Sigmoid colon (tissue), 7 donors: ENCODE results near the gene FADS3. TPM values are rescaled to one million over a fixed set of nuclear protein-coding genes. Genes with fewer than 3 reads are reported as not detected.

Source experiments
- DNase-seq: peaks from one replicate; pipeline ENCODE4 v3.0.0-alpha.2; 2019
- H3K27ac ChIP-seq, 4 donors: fragments of 200-600 bp; sonication (generic); one replicate each; pipeline ENCODE4 v1.5.1; 2016 to 2019; ENCODE audit warnings: mild to moderate bottlenecking in 1 of 4
- H3K27me3 ChIP-seq, 3 donors: fragments of 200-600 bp; sonication (generic); one replicate each; pipeline ENCODE4 v1.5.1; 2019; ENCODE audit warnings: mild to moderate bottlenecking in 1 of 3
- H3K36me3 ChIP-seq, 4 donors: fragments of 200-600 bp; sonication (generic); one replicate each; pipeline ENCODE4 v1.5.1; 2016 to 2019
- H3K4me1 ChIP-seq, 4 donors: fragments of 200-600 bp; sonication (generic); one replicate each; pipeline ENCODE4 v1.5.1; 2017 to 2019
- H3K4me3 ChIP-seq, 4 donors: fragments of 200-600 bp; sonication (generic); one replicate each; pipeline ENCODE4 v1.5.1; 2017 to 2019; ENCODE audit warnings: mild to moderate bottlenecking in 2 of 4, moderate library complexity in 1 of 4
- H3K9me3 ChIP-seq, 4 donors: fragments of 200-600 bp in 3 of 4; sonication (generic) in 3 of 4; one replicate each; pipeline versions ENCODE4 v1.5.1 to v1.6.1; 2013 to 2019
- CTCF ChIP-seq, 4 experiments: fragments of 450-650 bp in 3 of 4; fragments of 200-600 bp in 1 of 4; IDR thresholded peaks; one replicate each; pipeline ENCODE4 v1.5.1; 2016 to 2019; ENCODE audit warnings: antibody characterized with exemption in 4 of 4, mild to moderate bottlenecking in 3 of 4, moderate library complexity in 2 of 4
- EP300 ChIP-seq, 4 donors: sonication (generic); formaldehyde crosslinking; IDR thresholded peaks; one replicate each; pipeline ENCODE4 v1.6.1; 2017; ENCODE audit warnings: antibody characterized with exemption in 4 of 4
- POLR2A ChIP-seq, 2 donors: fragments of 450-650 bp; IDR thresholded peaks; one replicate each; pipeline ENCODE4 v1.6.1; 2016; ENCODE audit warnings: antibody characterized with exemption in 2 of 2, mild to moderate bottlenecking in 2 of 2, moderate library complexity in 2 of 2
- POLR2AphosphoS5 ChIP-seq, 4 donors: sonication (generic); formaldehyde crosslinking; IDR thresholded peaks; one replicate each; pipeline ENCODE4 v1.6.1; 2017; ENCODE audit warnings: antibody characterized with exemption in 4 of 4
- WGBS, 2 donors: extraction: QIAGEN DNeasy Blood & Tissue Kit; methylation state at CpG; one replicate each; pipeline ENCODE4 v1.1.7; 2013; 5-methylcytosine and 5-hydroxymethylcytosine counted together
- intact Hi-C: fragments of 100-400 bp; cut with DNase I; formaldehyde crosslinking; loops from one replicate; pipeline ENCODE4 v1.15.1; 2023
- polyA plus RNA-seq, 3 donors: library from polyadenylated mRNA; stranded (reverse); fragments of 200-250 nt; gene quantifications; one replicate each; pipeline ENCODE4 v1.2.3, GENCODE V29; 2013
- total RNA-seq, 4 donors: library from RNA; depleted of rRNA; stranded (reverse); fragments of >200 nt; gene quantifications; one replicate each; pipeline ENCODE4 v1.1.0, GENCODE V29; 2016
- donor health status: healthy with polysubstance abuse.
- donor health status: Bipolar disorder and iron deficiency.
- donor health status: healthy.

The FADS3 gene
- total and polyA plus RNA-seq, 7 donors = 1.4 to 57.9 (median 21.5) TPM

DNA sequence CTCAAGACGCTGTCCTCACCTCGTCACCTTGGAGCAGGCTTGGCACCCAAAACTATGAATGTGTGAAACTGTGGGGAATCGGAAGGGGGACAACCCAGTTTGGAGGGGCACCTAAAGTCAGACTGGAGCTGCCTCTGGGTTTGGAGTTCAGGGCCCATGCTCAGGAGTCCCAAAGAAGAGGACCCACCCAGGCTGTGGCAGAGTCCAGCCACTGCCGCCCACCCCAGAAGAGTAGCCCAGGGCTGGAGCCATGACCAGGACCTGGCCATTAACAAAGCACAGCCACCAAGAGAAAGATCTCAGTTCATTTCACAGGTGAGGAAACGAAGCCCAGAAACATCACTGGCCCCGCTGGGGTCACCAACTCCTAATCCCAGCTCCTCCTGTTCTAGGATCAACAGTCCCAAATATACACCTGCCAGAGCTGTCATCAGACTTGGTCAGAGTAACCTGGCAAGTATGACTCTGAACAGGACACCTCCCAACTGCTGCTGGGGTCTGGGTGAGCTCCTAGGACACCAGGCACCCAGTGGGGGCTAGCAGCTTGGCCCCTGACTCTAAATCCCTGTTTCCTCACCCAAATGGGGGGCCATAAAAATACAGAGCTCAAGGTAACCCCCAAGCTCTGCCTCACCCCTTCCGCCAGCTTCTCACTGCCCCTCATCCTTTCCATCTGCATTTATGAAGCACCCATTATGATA, 23.3 kb upstream of the FADS3 start:
- intact Hi-C loops = no loop called here
- H3K4me3 ChIP-seq = peak overlapping the region in 1 of 4 donors; percentile 65

DNA sequence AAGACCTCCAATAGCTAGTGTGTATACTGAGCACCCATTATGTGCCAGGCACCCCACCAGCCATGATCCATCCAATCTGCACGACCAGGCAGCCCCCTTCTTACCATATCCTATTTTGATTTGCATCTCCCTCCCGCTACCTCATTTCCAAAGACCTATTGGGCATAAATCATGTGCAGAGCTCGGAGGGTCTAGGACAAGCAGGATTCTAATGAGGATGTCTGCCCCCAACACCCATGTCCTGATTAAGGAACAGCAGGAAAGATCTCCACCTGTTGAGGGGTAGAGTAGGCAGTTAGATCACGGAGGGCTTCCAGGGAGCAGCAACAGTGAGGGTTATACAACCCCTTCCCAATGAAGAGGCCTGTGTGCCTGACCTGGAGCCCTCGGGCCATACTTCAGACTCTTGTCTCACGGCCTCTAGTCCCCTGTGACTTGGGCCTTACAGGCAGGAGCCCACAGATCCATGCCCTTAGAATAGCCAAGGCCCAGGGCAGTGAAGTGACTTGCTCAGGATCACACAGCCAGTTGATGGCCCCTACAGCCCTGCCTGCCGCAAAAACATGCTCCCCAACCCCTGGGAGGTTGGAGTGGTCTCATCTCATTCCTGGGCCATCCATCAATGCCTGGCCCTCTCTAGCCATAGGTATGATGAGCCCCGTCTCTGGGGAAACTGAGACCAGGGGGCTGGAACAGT, 22.5 kb upstream of the FADS3 start:
- H3K36me3 ChIP-seq = no peaks in the 10 kb centered on the region
- H3K27me3 ChIP-seq = no peaks in the 10 kb centered on the region
- H3K4me1 ChIP-seq = peaks cover 0 to 47% (median 19%) of the 10 kb centered on the region in 4 donors
- WGBS, 2 donors = 80 to 89% methylated on average over 8 of the region's 8 CpGs
- TF ChIP-seq POLR2A (IDR thresholded peaks at IDR 0.05) (no peak), POLR2AphosphoS5 (IDR thresholded peaks at IDR 0.05) (no peak), CTCF (IDR thresholded peaks at IDR 0.05) (no peak), EP300 (IDR thresholded peaks at IDR 0.05) (no peak)
- no peaks in the 10 kb centered on the region for H3K9me3 ChIP-seq
- intact Hi-C loops = no loop called here
- no peak overlapping the region for H3K27ac ChIP-seq
- H3K4me3 ChIP-seq = no peak overlapping the region
- DNase-seq = peak; percentile 53

More for the DNA sequence above, 23.3 kb upstream of the FADS3 start:
- TF ChIP-seq POLR2AphosphoS5 (IDR thresholded peaks at IDR 0.05) (no peak), CTCF (IDR thresholded peaks at IDR 0.05) (no peak), POLR2A (IDR thresholded peaks at IDR 0.05) (no peak), EP300 (IDR thresholded peaks at IDR 0.05) (no peak)
- H3K4me1 ChIP-seq = peaks cover 0 to 40% (median 21%) of the 10 kb centered on the region in 4 donors
- H3K27me3 ChIP-seq = peaks cover 0 to 4% (median 2%) of the 10 kb centered on the region in 3 donors
- 82 to 86% methylated on average over 7 of the region's 7 CpGs for WGBS, 2 donors
- peak overlapping the region in 1 of 4 donors; percentile 3 for H3K27ac ChIP-seq
- no peaks in the 10 kb centered on the region for H3K9me3 ChIP-seq
- no peaks in the 10 kb centered on the region for H3K36me3 ChIP-seq
- DNase-seq = peak; percentile 42

DNA sequence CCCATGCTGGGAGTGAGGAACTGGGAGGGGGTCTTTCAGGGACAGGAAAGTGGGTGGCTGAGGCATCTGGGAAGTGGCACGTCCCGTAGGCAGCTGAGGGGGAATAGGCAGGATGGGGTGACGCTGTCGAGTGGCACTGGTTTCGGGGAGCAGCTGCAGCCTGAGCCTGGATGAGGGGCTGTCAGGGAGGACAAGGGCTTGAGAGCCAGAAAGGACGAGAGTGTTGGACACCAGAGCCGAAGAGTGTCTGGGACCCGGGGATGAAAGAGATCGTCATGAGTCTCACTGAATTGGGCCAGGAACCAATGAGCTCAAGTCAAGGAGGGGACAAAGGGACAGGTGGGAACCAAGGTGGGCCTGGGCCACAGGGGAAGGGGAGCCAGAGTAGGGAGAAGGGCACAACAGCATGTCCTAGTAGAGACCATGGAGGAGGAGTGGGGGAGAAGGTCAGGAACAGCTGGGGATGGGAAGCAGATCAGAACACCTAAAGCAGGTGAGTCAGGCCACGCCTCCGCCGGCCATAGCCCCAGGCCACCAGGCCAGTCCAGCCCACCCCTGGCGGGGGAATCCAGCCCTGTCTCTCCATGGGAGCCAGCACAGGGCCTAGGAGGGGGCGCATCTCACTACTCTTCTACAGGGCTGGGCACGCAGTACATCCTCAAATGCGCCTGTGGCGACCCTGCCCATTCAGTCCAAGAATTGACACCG, 21.8 kb upstream of the FADS3 start:
- Histone ChIP-seq H3K4me1 (peaks cover 0 to 46% (median 17%) of the 10 kb centered on the region in 4 donors), H3K36me3 (no peaks in the 10 kb centered on the region), H3K9me3 (no peaks in the 10 kb centered on the region), H3K4me3 (no peak overlapping the region), H3K27ac (peak overlapping the region in 1 of 4 donors; percentile 19), H3K27me3 (no peaks in the 10 kb centered on the region)
- TF ChIP-seq POLR2AphosphoS5 (IDR thresholded peaks at IDR 0.05) (no peak), CTCF (IDR thresholded peaks at IDR 0.05) (no peak), EP300 (IDR thresholded peaks at IDR 0.05) (no peak), POLR2A (IDR thresholded peaks at IDR 0.05) (no peak)
- peak; percentile 58 for DNase-seq
- WGBS, 2 donors = 81 to 87% methylated on average over 18 of the region's 18 CpGs
- intact Hi-C loops = no loop called here

GRCh38 chr11:61912530-61912898, 21.2 kb upstream of the FADS3 start:
- peak overlapping the region in 2 of 4 donors; percentile 19 to 38 for H3K27ac ChIP-seq
- 66 to 83% methylated on average over 6 of the region's 6 CpGs for WGBS, 2 donors
- intact Hi-C loops = no loop called here
- H3K36me3 ChIP-seq = peaks cover 0 to 5% (median 0%) of the 10 kb centered on the region in 4 donors
- TF ChIP-seq POLR2AphosphoS5 (IDR thresholded peaks at IDR 0.05) (peak in 1 of 4 donors; percentile 17), EP300 (IDR thresholded peaks at IDR 0.05) (no peak)
- H3K27me3 ChIP-seq = no peaks in the 10 kb centered on the region
- no peaks in the 10 kb centered on the region for H3K9me3 ChIP-seq
- DNase-seq = peak; percentile 69
- no peak overlapping the region for H3K4me3 ChIP-seq
- peaks cover 0 to 40% (median 11%) of the 10 kb centered on the region in 4 donors for H3K4me1 ChIP-seq
